ENCODE data around the gene ABCA8.
"Not testable (repeated sequence)": the region's sequence is repeated elsewhere in the genome, so short reads cannot be mapped to it uniquely, and the experiment has no call there.

ABCA8 gene

DNA sequence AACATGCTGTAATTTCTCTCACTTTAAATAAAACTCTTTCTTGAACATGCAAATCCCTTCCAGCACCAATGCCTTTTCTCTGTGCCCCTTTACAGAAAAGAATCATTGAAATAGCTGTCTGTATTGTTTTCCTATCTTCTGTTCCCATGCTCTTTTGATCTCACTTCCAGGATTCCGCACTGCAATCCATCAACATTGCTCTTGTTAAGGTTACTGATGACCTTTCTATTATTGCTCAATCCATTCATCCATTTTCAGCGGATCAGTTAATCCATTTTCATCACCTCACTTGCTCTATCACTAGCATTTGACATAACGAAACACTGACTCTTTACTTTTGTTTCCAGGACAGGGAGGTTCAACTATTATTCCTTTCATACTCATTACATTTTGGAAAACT, 130.5 kb downstream of the ABCA8 start:
- no peak for DNase-seq (ENCODE audit: low read depth in 1 of 2, low spot score in 1 of 2)
- in situ Hi-C loops (cut with HindIII; ENCODE audit: low pct_unique_long_range_greater_than_20kb, low sequenced_read_pairs) = no loop called here
- no peak for TF ChIP-seq JUND (IDR thresholded peaks at IDR 0.05; ENCODE audit: low read depth)

DNA sequence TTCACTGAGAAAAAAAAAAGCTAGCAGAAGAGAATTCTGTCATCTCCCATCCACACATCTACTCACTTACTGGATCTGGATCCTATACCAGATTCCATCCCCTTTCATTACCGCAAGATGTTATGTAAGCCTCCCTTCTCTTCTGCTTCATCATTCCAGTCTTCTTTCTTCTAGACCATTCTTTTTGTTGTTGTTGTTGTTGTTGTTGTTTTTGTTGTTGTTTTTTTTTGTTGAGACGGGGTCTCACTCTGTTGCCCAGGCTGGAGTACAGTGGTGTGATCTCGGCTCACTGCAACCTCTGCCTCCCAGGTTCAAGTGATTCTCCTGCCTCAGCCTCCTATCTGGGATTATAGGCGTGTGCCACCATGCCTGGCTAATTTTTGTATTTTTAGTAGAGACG, 131.0 kb downstream of the ABCA8 start:
- in situ Hi-C loops (cut with HindIII; ENCODE audit: low pct_unique_long_range_greater_than_20kb, low sequenced_read_pairs); DNase-seq (ENCODE audit: low read depth in 1 of 2, low spot score in 1 of 2): not testable (repeated sequence)

DNA sequence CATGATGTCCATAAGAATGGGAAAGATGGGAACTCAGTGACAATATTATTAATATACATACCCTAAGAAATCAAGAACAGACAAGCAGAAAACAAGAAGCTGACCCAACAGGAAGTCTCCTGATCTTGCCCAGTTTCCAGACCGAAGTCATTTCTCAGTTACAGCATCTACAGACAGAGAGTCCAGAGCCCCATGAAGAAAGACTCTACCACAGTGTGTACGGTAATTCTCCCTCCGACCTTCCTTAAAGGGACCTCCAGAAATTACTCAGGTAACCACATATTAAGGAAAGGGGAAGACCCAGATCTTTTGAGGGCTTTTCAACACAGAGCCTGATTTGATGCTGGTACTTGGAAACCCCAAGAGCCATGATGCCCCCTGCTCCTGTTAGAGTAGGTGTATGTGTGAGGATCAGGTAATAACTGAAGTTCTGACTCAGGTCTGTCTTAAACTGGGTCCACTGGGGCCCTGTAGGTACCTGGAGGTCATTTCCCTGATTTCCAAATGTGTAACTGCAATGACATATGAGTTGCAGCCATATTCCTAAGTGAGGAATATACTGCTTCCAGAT, 132.4 kb downstream of the ABCA8 start:
- in situ Hi-C loops (cut with HindIII; ENCODE audit: low pct_unique_long_range_greater_than_20kb, low sequenced_read_pairs) = no loop called here
- no peak for DNase-seq (ENCODE audit: low read depth in 1 of 2, low spot score in 1 of 2)
- no peak for TF ChIP-seq JUND (IDR thresholded peaks at IDR 0.05; ENCODE audit: low read depth)

DNA sequence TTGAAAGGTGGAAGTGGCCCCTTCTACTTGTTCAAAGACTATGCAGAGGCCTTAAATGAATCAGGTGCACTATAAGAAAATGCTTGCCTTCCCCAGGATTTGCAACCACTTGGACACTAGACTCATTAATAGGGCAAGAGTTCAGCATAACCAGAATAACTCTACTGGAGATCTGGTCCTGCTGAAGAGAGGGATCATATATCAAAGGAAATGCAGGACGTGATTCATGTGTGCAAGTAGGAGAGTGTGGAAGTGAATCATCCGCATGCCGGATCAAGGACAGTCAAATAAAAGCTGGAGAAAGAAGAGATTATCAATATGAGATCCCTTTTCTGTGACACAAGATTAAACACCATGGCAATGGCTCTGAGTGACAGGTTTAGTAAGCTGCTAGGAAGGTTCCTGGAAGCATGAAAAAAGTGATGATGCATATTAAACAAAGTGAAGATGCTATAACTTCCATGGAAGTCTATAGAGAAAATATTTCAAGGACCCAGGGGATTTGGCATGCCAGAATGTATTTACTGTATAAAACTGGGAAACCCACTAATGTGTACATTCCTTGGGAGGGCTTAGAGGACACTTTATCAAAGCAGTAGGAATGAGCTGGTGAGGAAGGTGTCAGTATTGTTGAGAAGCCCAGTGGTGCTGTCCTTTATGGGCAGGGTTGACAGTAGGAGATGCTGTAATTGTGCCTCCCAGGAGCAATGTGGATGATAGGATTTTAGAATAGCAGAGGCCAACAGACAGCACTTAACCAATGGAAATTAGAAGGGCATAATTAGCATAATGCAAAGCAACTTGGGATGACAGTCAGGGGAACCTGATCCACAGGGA, 133.1 kb downstream of the ABCA8 start:
- no peak for DNase-seq (ENCODE audit: low read depth in 1 of 2, low spot score in 1 of 2)
- TF ChIP-seq JUND (IDR thresholded peaks at IDR 0.05; ENCODE audit: low read depth) = no peak
- in situ Hi-C loops (cut with HindIII; ENCODE audit: low pct_unique_long_range_greater_than_20kb, low sequenced_read_pairs) = no loop called here

DNA sequence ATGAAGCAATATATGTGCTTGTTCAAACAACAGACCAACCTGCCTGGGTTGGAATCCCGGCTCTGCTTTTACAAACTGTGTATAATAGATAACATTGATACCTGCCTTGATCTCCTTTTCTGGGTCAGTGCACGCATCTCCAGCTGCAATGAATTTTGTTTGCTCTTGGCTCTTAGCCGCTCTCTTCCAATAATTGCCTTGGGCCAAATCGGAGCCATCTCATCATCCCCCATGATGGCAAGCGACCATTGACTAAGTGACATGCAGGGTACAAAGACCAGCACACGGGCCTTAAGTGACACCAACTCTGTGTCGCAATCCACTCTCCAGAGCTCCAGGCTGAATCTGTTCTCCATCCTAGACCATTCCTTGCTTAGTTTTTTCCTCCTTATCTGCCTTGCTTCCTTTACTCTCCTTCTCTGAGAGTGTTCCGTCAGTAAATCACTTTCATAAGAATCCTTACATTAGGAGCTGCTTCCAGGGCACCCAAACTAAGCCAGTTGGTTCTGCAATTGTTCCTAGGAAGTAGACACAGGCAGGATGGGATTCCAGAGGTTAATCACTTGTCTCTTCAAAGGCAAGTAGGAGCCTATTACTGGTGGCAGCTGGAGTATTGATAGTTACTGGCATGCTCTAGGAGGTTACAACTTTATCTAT, 134.2 kb downstream of the ABCA8 start:
- in situ Hi-C loops (cut with HindIII; ENCODE audit: low pct_unique_long_range_greater_than_20kb, low sequenced_read_pairs) = no loop called here
- no peak for TF ChIP-seq JUND (IDR thresholded peaks at IDR 0.05; ENCODE audit: low read depth)
- no peak for DNase-seq (ENCODE audit: low read depth in 1 of 2, low spot score in 1 of 2)

DNA sequence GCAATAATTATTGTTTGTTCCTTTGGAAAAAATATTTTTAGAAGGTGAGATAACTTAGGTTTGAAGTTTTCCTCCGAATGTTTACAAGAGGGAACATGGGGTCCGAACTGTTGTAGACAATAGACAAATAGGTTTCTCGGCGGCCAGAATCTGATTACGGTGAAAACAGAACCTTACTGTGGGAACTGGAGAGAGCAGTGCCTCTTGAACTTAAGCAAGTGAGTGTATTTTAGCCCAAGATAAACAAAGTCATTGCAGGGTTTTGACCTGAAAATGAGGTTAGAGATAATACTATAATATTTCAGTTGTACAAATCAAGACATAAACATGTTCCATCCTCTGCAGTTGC, 134.7 kb downstream of the ABCA8 start:
- in situ Hi-C loops (cut with HindIII; ENCODE audit: low pct_unique_long_range_greater_than_20kb, low sequenced_read_pairs) = no loop called here
- no peak for TF ChIP-seq JUND (IDR thresholded peaks at IDR 0.05; ENCODE audit: low read depth)
- DNase-seq (ENCODE audit: low read depth in 1 of 2, low spot score in 1 of 2) = no peak

DNA sequence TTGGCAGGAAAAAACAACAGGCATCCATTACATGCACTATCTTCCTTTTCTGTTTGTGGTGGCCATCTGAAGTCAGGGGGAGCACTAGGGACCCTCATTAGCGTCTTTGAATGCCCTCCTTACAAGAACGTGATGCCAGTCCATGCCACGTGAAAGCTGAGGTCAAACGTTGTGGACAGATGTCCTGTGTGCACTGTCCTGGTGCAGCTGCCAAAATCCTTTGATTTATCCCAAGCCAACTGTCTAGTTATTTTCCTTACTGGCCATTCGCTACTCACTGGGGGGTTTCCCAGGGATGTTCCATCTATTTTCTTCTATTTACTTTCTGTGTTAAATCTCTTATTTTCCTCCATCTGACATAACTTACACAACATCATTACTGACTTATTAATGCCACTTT, 135.7 kb downstream of the ABCA8 start:
- in situ Hi-C loops (cut with HindIII; ENCODE audit: low pct_unique_long_range_greater_than_20kb, low sequenced_read_pairs) = no loop called here
- no peak for TF ChIP-seq JUND (IDR thresholded peaks at IDR 0.05; ENCODE audit: low read depth)
- no peak for DNase-seq (ENCODE audit: low read depth in 1 of 2, low spot score in 1 of 2)

Measured in T47D (cell line).